K562 (cell line): ENCODE results near the gene UBE2H. TPM values are rescaled to one million over a fixed set of nuclear protein-coding genes. Genes with fewer than 3 reads are reported as not detected.

Source experiments
- ATAC-seq: fragments of 200-7000 bp; cut with Tn5 transposase; 3 replicates; pipeline ENCODE4 v1.9.1; 2020; ENCODE audit warnings: moderate library complexity
- BruUV-seq: library from RNA; stranded (reverse); fragments of 400-500 nt; replicated peaks from 2 replicates; lab custom pipeline; 2021; lab: Mats Ljungman, UMichigan
- CTCF ChIA-PET: fragments of 300-600 bp; formaldehyde crosslinking; extraction: SDS; loops from one replicate; lab custom pipeline; 2021; ENCODE audit warnings: low intra/inter-chr PET ratio; lab: Yijun Ruan, JAX
- POLR2A ChIA-PET: fragments of 300-600, 350-650 bp; sonication (Branson Sonifier 250); formaldehyde crosslinking; extraction: SDS; loops from one replicate; lab custom pipeline; 2021; ENCODE audit warnings: antibody characterized with exemption, inconsistent platforms; lab: Yijun Ruan, JAX
- DNase-seq, 4 experiments: peaks; one replicate each; pipeline versions ENCODE4 v3.0.0 to v3.0.0-alpha.2; 2011 to 2018; ENCODE audit warnings: low spot score in 3 of 4, mixed read lengths in 3 of 4; ENCODE audit errors: extremely low read depth in 1 of 4
- FAIRE-seq: peaks from 2 replicates; lab custom pipeline; 2011; peaks lifted over from hg19 to GRCh38; lab: Jason Lieb, UNC
- H2AFZ ChIP-seq: 2 replicates; pipeline ENCODE4 v1.6.0; 2011; ENCODE audit warnings: low read depth, low read length, control low read depth, inconsistent platforms
- H3K27ac ChIP-seq: fragments of 200-600 bp; 3 replicates; pipeline ENCODE4 v1.8.0; 2011; ENCODE audit warnings: low read depth, mild to moderate bottlenecking, control low read depth, inconsistent platforms, low read length, moderate library complexity, mixed read lengths; ENCODE audit errors: extremely low read depth
- H3K27me3 ChIP-seq, 2 experiments: fragments of 300-600 bp in 1 of 2; 2 replicates in 1 of 2; 3 replicates in 1 of 2; pipeline versions ENCODE4 v1.6.0 to v1.8.0; 2011; ENCODE audit warnings: inconsistent platforms in 2 of 2, low read length in 2 of 2, mild to moderate bottlenecking in 1 of 2, mixed read lengths in 1 of 2, moderate library complexity in 1 of 2; ENCODE audit not compliant: control insufficient read depth in 2 of 2, insufficient read depth in 2 of 2
- H3K36me3 ChIP-seq: fragments of 300-600 bp; 3 replicates; pipeline ENCODE4 v1.8.0; 2011; ENCODE audit warnings: mild to moderate bottlenecking, low read length, inconsistent platforms; ENCODE audit not compliant: control insufficient read depth, insufficient read depth
- H3K4me1 ChIP-seq, 2 experiments: fragments of 200-600 bp in 1 of 2; replicated peaks in 1 of 2; 2 replicates in 1 of 2; 3 replicates in 1 of 2; pipeline versions ENCODE4 v1.5.1 to v1.8.0; 2011; ENCODE audit warnings: inconsistent platforms in 2 of 2, low read length in 2 of 2, mild to moderate bottlenecking in 1 of 2, mixed read lengths in 1 of 2, moderate library complexity in 1 of 2; ENCODE audit not compliant: control insufficient read depth in 2 of 2, insufficient read depth in 2 of 2
- H3K4me2 ChIP-seq: 2 replicates; pipeline ENCODE4 v1.6.1; 2011; ENCODE audit warnings: low read length, control low read depth, inconsistent platforms, mixed read lengths; ENCODE audit not compliant: insufficient read depth
- H3K4me3 ChIP-seq: fragments of 200-600 bp; sonication (generic), shearing (Covaris generic); 2 replicates; pipeline ENCODE4 v1.5.1; 2016; ENCODE audit warnings: control low read depth, inconsistent platforms
- H3K79me2 ChIP-seq: fragments of 200-600 bp; 3 replicates; pipeline ENCODE4 v1.8.0; 2011; ENCODE audit warnings: low read length, inconsistent platforms; ENCODE audit not compliant: control insufficient read depth, insufficient read depth
- H3K9ac ChIP-seq, 2 experiments: 2 replicates each; pipeline versions ENCODE4 v1.6.0 to v1.6.1; 2011; ENCODE audit warnings: low read depth in 2 of 2, low read length in 2 of 2, control low read depth in 1 of 2, inconsistent platforms in 1 of 2, mild to moderate bottlenecking in 1 of 2, mixed read lengths in 1 of 2; ENCODE audit not compliant: insufficient read depth in 1 of 2
- H3K9me1 ChIP-seq: one replicate; pipeline ENCODE4 v1.6.0; 2011; ENCODE audit warnings: inconsistent platforms, mild to moderate bottlenecking, low read length, moderate library complexity; ENCODE audit not compliant: control insufficient read depth, insufficient read depth
- H3K9me3 ChIP-seq: replicated peaks from 2 replicates; pipeline ENCODE4 v1.5.1; 2011; ENCODE audit warnings: low read depth, low read length, inconsistent platforms; ENCODE audit not compliant: control insufficient read depth, insufficient read depth
- H4K20me1 ChIP-seq: replicated peaks from 2 replicates; pipeline ENCODE4 v1.6.1; 2011; ENCODE audit warnings: low read length, inconsistent platforms, mixed read lengths; ENCODE audit not compliant: control insufficient read depth, insufficient read depth
- BCL6 ChIP-seq: fragments of 250-450 bp; sonication (Bioruptor Pico); IDR thresholded peaks from 2 replicates; pipeline ENCODE4 v1.4.0; 2020
- ELF1 ChIP-seq: fragments of 200-800 bp; sonication (Bioruptor generic); IDR thresholded peaks from 2 replicates; pipeline ENCODE4 v1.6.1; 2016; ENCODE audit warnings: missing genetic modification characterization, missing compliant biosample characterization
- KAT7 ChIP-seq: sonication (generic); formaldehyde crosslinking; IDR thresholded peaks from 2 replicates; pipeline ENCODE4 v1.8.0; 2022; ENCODE audit warnings: missing genetic modification reagents, mild to moderate bottlenecking, borderline replicate concordance
- NRF1 ChIP-seq, 2 experiments: fragments of 450-650 bp; IDR thresholded peaks in 1 of 2; conservative IDR thresholded peaks in 1 of 2; 2 replicates each; pipeline ENCODE4 v1.6.1; 2014; ENCODE audit warnings: mild to moderate bottlenecking in 2 of 2
- TAF7 ChIP-seq: fragments of 450-650 bp; IDR thresholded peaks from 2 replicates; pipeline ENCODE4 v1.6.1; 2016; ENCODE audit warnings: missing genetic modification characterization, missing compliant biosample characterization
- ZNF263 ChIP-seq: sonication (generic); formaldehyde crosslinking; IDR thresholded peaks from 2 replicates; pipeline ENCODE4 v1.8.0; 2022; ENCODE audit warnings: mild to moderate bottlenecking, missing genetic modification reagents, borderline replicate concordance
- WGBS: fragments of 100-300 bp; shearing (Covaris generic); methylation state at CpG from one replicate; pipeline ENCODE4 v1.1.6; 2016; ENCODE audit warnings: low coverage, mixed read lengths; ENCODE audit not compliant: insufficient coverage; ENCODE audit errors: missing lambda C conversion rate; 5-methylcytosine and 5-hydroxymethylcytosine counted together
- in situ Hi-C: fragments of 300-500 bp; cut with MboI; formaldehyde crosslinking; loops from 4 replicates; pipeline ENCODE4 v1.15.0; 2018; ENCODE audit warnings: inconsistent platforms, mixed read lengths
- intact Hi-C: fragments of 100-400 bp; cut with micrococcal nuclease; formaldehyde crosslinking; loops from 2 replicates; pipeline ENCODE4 v1.14.2; 2022
- polyA plus RNA-seq, 8 experiments: library from polyadenylated mRNA; depleted of rRNA in 4 of 8; stranded (reverse) in 5 of 8; unstranded in 3 of 8; fragments of >200 nt; fragmentation: Nextera tagmentation in 2 of 8; fragmentation: Illumina TruSeq in 1 of 8; extraction: Ambion mirVana in 2 of 8; extraction: Trizol in 1 of 8; gene quantifications; 2 replicates each; pipeline versions ENCODE4 v1.2.1 to v1.2.3, GENCODE V29; 2011 to 2014; ENCODE audit warnings: inconsistent platforms in 1 of 8, missing spikeins in 1 of 8
- total RNA-seq, 7 experiments: library from RNA; depleted of rRNA in 6 of 7; stranded (reverse); fragments of >200 nt in 6 of 7; fragmentation: Illumina TruSeq in 2 of 7; extraction: Trizol in 2 of 7; gene quantifications; 2 replicates each; pipeline versions ENCODE4 v1.2.1 to v1.2.3, GENCODE V29; 2011 to 2021; ENCODE audit warnings: low replicate concordance in 1 of 7
- TF ChIP-seq, protein P1 (sequence below), 3 experiments: fragments of 200-800 bp in 1 of 3; sonication (Bioruptor generic) in 1 of 3; sonication (generic) in 1 of 3; formaldehyde crosslinking in 1 of 3; IDR thresholded peaks; 2 replicates each; pipeline versions ENCODE4 v1.6.1 to v1.8.0; 2016 to 2022; ENCODE audit warnings: mild to moderate bottlenecking in 2 of 3, missing compliant biosample characterization in 2 of 3, missing genetic modification characterization in 2 of 3, missing genetic modification reagents in 1 of 3
- TF ChIP-seq, protein P2 (sequence below): fragments of 250-450 bp; sonication (Bioruptor Pico); IDR thresholded peaks from 2 replicates; pipeline ENCODE4 v1.4.0; 2020; ENCODE audit warnings: mild to moderate bottlenecking, moderate library complexity

Gene UBE2H
- total and polyA plus RNA-seq, 9 of the 15 experiments (the other 6 are each of a cell fraction or from before 2014, with no cell fraction given), result 6.3 to 33.0 (median 13.3) TPM

DNA sequence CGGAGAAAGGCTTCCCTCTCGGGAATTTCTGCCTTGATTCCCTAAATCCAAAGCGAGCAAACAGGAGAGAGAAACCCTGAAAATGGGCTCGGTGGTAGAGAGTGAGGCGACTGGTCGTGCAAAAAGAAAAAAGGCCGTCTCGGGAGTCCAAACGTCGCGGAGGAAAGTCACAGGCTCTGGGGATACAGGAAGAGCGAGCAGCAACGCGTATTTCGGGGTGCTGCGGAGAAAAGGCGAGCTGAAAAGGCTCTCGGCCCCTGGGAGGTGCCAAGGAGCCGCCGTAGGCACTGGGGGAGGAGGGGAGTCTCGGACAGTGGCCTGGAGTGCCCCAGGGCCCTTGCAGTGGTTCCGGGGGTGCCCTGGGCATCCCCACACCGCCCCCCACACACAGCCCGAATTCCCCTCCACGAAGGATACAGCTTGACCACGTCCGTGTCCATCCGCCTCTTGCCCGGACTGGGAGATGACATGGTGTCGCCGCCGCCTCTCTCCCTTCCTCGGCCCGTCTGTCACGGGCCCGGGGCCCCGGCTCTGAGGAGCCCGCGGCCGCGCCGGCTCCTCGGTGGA, 591 bp downstream of the UBE2H start:
- BruUV-seq, result no TSS peak
- Histone ChIP-seq H3K79me2 (peaks cover 21% of the 10 kb centered on the region), H2AFZ (peak overlapping the region; percentile 84), H3K9me1 (no peaks in the 10 kb centered on the region), H3K27ac (peak overlapping the region; percentile 74), H3K4me3 (peak overlapping the region; percentile 69), H3K9ac (peak overlapping the region; percentile 78 to 96), H3K9me3 (no peaks in the 10 kb centered on the region), H3K4me2 (peak overlapping the region; percentile 87), H3K4me1 (peaks cover 46 to 53% of the 10 kb centered on the region in 2 experiments), H4K20me1 (peaks cover 4% of the 10 kb centered on the region; the same call in 1 of the 2 replicates), H3K36me3 (no peaks in the 10 kb centered on the region), H3K27me3 (no peaks in the 10 kb centered on the region)
- no peak for FAIRE-seq
- peak; percentile 60 for ATAC-seq
- intact Hi-C loops, result loop anchor here (5.0 kb wide), 1 partner anchor 105 kb away; no protein-coding TSS in a partner anchor
- ChIA-PET POLR2A (interaction anchor here (0.6 to 1.4 kb wide), 15 partner anchors 8 to 1121 kb away, joined by 3 to 6 read pairs (median 4); no protein-coding TSS in a partner anchor), CTCF (no interaction called here)
- DNase-seq, result peak in 1 of 4 experiments; percentile 57
- 2% methylated on average over 36 of the region's 43 CpGs for WGBS
- in situ Hi-C loops, result no loop called here
- TF ChIP-seq NRF1 (conservative IDR thresholded peaks at IDR 0.05 in 1 of 2, IDR thresholded peaks at IDR 0.05 in 1 of 2) (no peak), ZNF263 (CRISPR knock-in tag) (peak; percentile 61; the same call in 1 of the 2 replicates), ELF1 (tag) (peak; percentile 45), TAF7 (tag) (peak; percentile 36; the same call in 1 of the 2 replicates), BCL6 (no peak), KAT7 (CRISPR knock-in tag) (peak; percentile 41; the same call in 1 of the 2 replicates)
- TF ChIP-seq, protein P1, sequence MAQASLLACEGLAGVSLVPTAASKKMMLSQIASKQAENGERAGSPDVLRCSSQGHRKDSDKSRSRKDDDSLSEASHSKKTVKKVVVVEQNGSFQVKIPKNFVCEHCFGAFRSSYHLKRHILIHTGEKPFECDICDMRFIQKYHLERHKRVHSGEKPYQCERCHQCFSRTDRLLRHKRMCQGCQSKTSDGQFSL (CRISPR knock-in tag; IDR thresholded peaks at IDR 0.05), result no peak; the same call in 1 of the 2 replicates
- TF ChIP-seq, protein P1 (tag; IDR thresholded peaks at IDR 0.05), result peak in 1 of 2 experiments; percentile 34; a peak in 1 of 4 replicates
- TF ChIP-seq, protein P2, sequence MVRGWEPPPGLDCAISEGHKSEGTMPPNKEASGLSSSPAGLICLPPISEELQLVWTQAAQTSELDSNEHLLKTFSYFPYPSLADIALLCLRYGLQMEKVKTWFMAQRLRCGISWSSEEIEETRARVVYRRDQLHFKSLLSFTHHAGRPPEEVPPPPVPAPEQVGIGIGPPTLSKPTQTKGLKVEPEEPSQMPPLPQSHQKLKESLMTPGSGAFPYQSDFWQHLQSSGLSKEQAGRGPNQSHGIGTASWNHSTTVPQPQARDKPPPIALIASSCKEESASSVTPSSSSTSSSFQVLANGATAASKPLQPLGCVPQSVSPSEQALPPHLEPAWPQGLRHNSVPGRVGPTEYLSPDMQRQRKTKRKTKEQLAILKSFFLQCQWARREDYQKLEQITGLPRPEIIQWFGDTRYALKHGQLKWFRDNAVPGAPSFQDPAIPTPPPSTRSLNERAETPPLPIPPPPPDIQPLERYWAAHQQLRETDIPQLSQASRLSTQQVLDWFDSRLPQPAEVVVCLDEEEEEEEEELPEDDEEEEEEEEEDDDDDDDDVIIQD, result no peak
